Urothelium cell line (cell line): ENCODE results near the gene ACE2.

Experiments used
- DNase-seq: peaks from one replicate; pipeline ENCODE4 v3.0.0; 2011; ENCODE audit warnings: low spot score, mixed read lengths
- FAIRE-seq: peaks from 2 replicates; lab custom pipeline; 2011; peaks lifted over from hg19 to GRCh38; lab: Jason Lieb, UNC

The ACE2 gene

GRCh38 chrX:15579778-15580747 is 20.7 kb downstream of the ACE2 start:
- no peak for DNase-seq

GRCh38 chrX:15576019-15576418 is 24.7 kb downstream of the ACE2 start:
- DNase-seq (no peak), FAIRE-seq (no peak)

More at GRCh38 chrX:15579778-15580747, 20.7 kb downstream of the ACE2 start:
- no peak for FAIRE-seq

GRCh38 chrX:15574017-15574416 is 26.7 kb downstream of the ACE2 start:
- FAIRE-seq (no peak), DNase-seq (no peak)

GRCh38 chrX:15570145-15570544 is 30.6 kb downstream of the ACE2 start:
- DNase-seq (no peak), FAIRE-seq (no peak)

- DNase-seq (no peak), FAIRE-seq (no peak)
These were observed 32.7 kb downstream of the ACE2 start for GRCh38 chrX:15567886-15568616.

GRCh38 chrX:15567267-15567666 is 33.5 kb downstream of the ACE2 start:
- FAIRE-seq (no peak), DNase-seq (no peak)

GRCh38 chrX:15566244-15566643 is 34.5 kb downstream of the ACE2 start:
- no peak for FAIRE-seq

GRCh38 chrX:15564981-15565579 is 35.7 kb downstream of the ACE2 start:
- DNase-seq: peak; percentile 20
- FAIRE-seq: no peak

More at GRCh38 chrX:15566244-15566643, 34.5 kb downstream of the ACE2 start:
- DNase-seq: no peak

- FAIRE-seq (no peak), DNase-seq (no peak)
These were observed 37.7 kb downstream of the ACE2 start for GRCh38 chrX:15563056-15563455.

GRCh38 chrX:15560924-15561323 is 39.8 kb downstream of the ACE2 start:
- FAIRE-seq (no peak), DNase-seq (no peak)

GRCh38 chrX:15559227-15559626 is 41.5 kb downstream of the ACE2 start:
- DNase-seq (no peak), FAIRE-seq (no peak)

GRCh38 chrX:15549189-15550012 is 51.4 kb downstream of the ACE2 start:
- FAIRE-seq (no peak), DNase-seq (no peak)

- FAIRE-seq (no peak), DNase-seq (no peak)
These were observed 53.4 kb downstream of the ACE2 start for GRCh38 chrX:15547356-15547755.

- no peak for FAIRE-seq
- no peak for DNase-seq
These were observed 54.0 kb downstream of the ACE2 start for GRCh38 chrX:15546745-15547144.

- DNase-seq: no peak
- no peak for FAIRE-seq
These were observed 70.4 kb downstream of the ACE2 start for GRCh38 chrX:15530318-15530717.

- DNase-seq: no peak
These were observed 71.6 kb downstream of the ACE2 start for GRCh38 chrX:15529165-15529564.

GRCh38 chrX:15525664-15526416 is 74.9 kb downstream of the ACE2 start:
- DNase-seq: no peak
- FAIRE-seq: no peak

More at GRCh38 chrX:15529165-15529564, 71.6 kb downstream of the ACE2 start:
- FAIRE-seq: no peak

GRCh38 chrX:15524417-15524816 is 76.3 kb downstream of the ACE2 start:
- no peak for FAIRE-seq
- DNase-seq: no peak

GRCh38 chrX:15523088-15523487 is 77.7 kb downstream of the ACE2 start:
- FAIRE-seq (no peak), DNase-seq (no peak)

GRCh38 chrX:15522464-15522863 is 78.3 kb downstream of the ACE2 start:
- no peak for FAIRE-seq
- no peak for DNase-seq
